HL-60/S4 (cell line): ENCODE data around the gene RPGRIP1.
"Not testable (repeated sequence)": the region's sequence is repeated elsewhere in the genome, so short reads cannot be mapped to it uniquely, and the experiment has no call there.

ENCODE experiments used
- in situ Hi-C: fragments of 300-500 bp; cut with MboI; formaldehyde crosslinking; loops from 2 replicates; pipeline ENCODE4 v1.14.3; 2022; ENCODE audit warnings: low sequenced_read_pairs

The RPGRIP1 gene

DNA sequence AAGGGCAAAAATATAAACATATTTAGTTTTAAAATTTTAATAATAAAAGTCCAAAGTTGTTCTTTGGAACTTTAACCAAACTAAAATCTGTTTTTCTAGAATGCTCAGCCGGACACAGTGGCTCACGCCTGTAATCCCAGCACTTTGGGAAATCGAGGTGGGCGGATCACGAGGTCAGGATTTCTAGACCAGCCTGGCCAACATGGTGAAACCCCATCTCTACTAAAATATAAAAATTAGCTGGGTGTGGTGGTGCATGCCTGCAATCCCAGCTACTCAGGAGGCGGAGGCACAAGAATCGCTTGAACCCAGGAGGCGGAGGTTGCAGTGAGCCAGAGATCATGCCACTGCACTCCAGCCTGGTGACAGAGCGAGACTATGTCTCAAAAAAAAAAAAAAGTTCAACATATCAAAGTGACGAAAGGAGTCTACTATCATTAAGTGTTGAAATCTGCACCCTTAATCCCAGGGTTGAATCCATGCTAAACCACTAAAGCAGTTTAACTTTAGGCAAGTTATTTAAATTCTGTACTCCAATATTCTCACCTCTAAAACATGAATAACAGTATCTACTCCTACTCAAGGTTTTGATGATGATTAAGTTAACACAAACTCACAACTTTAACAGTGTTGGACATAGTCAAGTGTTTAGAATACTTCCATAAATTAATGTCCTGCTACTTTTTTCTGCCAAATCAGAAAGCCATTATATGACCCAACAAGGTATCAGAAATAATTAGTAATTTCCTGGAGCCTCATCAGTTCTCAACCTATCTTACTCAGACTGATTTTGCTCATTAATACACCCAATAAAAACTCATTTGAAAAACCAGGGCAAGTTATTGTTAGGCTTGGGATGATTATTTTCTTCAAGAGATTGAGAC, 21.6 kb upstream of the RPGRIP1 start:
- in situ Hi-C loops: no loop called here

DNA sequence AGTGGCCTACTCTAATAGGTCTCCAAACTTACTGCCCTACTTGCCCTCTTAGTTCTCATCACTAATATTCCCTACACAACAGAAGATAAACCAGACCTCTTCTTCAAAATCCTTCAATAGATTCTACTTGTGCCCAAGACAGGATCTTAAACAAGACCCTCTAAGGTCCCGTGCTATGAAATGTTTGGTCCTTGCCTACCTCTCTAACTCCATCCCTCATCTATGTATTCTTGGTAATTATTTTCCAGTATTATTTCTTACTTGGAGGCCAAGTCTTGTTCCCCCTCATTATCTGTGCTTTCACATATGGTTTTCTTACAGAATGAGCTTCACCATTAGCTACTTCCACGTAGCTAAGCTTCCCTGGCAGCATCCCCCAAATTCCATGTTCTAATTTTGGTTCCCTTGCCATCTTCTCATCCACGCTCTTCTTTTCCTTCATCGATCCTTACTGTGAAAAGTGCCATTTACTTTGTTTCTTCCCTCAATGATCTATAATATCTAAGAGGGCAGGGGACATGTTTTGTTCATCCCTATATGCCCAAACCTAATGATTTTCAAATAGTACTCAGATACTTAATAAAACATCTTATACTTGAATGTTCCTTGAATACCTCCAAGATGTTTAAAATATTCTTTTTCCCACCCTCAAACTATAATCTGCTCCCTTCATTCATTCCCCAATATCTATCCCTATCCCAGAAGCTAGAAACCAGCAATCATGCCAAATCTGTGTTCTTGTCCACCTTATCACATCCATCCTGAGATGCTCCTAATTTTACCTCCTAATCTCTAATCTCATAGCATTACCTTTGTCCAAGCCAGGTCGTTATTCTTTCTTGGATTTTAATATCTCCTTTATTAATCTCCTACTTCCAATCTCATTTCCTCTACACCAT, 20.7 kb upstream of the RPGRIP1 start:
- in situ Hi-C loops: no loop called here

DNA sequence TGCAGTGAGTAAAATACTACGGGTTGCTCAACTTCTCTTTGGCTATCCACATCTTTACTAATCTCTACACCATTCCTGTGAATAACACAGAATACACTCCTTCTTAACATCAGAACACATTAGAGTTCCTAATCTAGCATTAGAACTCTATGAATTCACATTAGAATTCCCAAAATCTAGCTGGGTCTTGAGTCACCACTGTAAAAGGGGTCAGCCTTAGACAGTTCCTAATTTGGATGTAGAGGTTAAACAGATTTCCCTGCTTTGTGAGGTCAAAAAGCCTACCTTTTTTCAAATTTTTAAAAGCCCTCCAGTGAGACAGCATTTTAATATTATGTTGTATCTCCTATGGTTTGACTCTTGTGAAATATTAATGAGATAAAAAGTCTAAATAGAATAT, 18.1 kb upstream of the RPGRIP1 start:
- in situ Hi-C loops: no loop called here

DNA sequence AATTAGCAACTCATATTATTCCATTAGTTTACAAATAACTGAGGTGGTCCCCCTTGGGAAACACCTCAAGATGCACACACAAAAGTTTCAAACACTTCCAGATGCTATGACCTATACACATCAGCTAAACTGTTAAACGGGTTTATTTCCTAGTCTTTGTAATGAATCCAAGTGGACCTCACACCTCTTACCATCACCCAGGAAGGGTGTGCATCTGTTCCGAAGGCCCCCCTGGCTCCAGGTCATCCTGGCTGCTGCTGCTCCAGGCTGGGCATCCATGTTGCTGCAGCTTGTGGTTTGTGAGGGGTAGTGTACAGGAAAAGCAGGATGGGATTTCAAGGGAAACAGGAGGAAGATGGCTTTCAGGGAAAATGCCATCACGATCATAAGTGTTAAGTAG, 17.5 kb upstream of the RPGRIP1 start:
- in situ Hi-C loops: no loop called here

DNA sequence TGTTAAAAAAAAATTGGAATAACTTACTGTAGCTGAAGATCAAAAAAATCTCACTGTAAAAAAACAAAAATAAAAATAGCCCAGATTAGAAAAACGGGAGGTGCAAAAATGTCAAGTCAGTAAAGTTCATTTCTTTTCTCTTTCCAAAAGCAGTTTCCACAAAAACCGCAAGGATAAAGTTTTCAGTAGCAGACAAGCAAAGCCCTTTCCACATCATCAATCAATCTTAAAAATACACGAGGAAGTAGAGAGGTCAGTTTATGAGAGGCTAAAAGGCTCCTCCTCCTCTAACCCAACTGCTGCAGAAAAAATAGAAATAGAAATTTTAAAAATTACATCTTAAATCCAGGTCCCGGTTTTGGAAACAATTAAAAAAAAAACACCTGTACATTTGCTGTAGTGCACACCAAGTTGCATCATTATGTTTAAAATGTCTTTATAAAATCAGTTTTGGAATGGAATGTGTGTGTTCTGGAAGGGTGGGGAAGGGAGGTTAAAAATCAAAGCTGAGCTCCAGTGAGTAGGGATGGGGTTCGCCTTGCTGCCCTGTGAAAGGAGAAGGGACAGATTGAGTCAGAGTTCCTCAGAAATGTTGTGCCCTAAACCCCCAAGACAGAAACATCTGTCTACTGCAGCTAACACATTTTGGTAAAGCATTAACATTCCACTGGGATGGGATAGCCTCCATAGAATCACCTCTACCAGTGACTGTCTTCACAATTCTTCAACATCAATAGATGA, 16.4 kb upstream of the RPGRIP1 start:
- in situ Hi-C loops: no loop called here

DNA sequence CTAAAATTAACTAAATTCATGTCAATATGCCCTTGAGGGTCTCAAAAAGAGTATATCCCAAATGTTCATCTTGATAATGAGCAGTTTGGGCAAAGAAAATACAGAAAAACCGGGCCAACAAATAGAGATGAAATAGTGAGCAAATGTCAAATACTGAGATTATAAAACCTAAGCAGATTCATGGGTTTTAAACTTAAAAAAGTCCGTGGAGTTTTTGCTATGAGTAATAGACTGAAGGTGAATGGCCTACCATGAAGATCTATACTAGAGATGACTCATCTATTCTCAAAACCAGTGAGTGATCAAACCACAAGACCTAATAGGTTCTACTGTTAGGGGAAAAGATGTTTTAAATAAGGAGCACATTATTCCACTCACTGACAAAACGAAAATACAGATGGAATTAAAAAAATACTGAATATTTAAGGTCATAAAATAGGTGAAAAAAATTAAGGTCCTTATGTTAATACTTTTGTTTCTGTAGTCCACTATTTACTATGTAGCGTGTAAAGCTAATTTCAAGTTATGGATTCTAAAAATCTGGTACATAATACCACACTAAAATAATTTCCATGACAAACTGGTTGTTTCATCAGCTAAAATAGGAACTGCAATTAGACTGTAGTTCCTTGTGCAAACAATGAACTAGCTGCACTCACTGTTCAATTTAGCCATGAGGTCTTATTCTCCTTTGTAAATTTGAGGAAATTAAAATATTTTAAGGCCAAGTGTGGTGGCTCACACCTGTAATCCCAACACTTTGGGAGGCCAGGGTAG, 15.7 kb upstream of the RPGRIP1 start:
- in situ Hi-C loops: no loop called here

DNA sequence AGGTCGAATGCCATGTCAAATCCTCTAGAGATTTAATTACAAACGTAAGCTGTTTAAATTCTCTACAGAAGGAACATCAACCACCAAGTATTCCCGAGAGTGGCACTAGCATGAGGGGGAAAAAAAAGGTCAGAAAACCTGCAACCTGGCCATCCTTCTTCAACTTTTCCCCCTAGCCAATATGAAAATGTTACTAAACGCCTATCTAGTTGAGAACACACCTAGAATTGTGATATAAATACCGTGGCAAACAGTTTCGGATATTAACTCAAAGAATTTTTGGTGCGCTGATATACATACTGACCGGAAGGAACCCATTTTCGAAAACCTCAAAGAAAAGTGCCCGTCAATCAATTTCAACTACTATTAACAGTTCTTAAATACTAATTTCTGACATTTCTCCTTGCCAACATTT, 12.4 kb upstream of the RPGRIP1 start:
- in situ Hi-C loops: no loop called here

DNA sequence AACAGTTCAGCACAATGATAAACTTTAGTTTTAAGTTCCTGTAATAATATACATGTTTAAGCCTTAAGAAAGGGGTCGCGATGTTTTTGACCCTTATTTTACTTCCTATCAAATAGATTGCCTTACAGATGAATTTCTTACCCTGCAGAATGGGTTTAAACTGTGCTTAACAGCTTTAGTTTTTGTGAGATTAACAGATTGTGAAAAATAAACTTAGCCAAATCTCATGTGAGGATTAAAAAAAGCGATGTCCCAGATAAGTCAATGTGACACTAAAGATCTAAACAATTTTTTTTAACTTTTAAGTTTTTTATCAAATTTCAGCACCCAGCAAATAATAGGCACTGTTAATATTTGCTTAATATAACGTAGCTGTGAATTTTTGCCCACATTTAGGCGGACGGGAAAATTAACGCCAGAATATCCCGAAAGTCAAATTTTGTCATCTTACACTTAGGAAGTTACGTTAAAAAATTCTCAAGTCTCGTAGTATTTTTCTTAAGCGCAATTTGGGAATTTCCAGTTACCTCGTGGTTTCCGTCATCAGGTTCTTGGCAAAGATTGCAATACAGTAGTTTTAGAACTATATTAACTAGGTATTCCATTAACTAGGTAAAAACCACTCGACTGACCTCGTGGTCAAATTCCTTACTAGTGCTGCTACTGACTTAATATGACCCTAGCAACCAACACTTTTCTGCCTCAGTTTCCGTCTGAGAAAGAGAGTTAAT, 11.8 kb upstream of the RPGRIP1 start:
- in situ Hi-C loops: no loop called here

DNA sequence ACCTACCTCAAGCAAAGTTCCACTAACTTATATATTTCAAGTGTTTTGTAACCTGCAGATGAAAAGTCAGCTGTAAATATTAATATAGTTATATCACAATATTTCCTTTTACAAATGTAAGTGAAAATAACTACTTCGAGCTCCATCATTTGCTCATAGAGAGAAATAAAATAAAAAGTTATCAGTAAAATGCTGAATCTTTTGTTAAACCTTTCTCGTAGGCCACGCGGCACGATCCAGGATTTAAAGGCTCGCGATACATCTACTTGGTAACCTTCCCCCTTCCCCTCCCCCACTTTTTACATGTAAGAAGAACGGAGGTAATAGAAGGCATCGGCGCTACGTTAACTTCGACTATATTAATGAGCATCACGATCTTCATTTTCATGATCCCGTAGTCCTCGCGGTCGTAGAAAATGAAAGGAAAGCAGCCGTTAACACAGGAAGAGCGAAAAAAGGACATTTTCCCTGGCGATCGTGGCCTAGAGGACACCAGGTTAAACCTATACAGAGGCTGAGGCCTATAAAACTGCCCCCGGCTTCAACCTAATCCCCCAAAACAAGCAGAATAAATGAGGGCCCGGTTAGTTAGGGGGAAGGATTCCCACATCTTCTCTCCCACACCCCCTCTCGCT, 11.1 kb upstream of the RPGRIP1 start:
- in situ Hi-C loops: no loop called here

DNA sequence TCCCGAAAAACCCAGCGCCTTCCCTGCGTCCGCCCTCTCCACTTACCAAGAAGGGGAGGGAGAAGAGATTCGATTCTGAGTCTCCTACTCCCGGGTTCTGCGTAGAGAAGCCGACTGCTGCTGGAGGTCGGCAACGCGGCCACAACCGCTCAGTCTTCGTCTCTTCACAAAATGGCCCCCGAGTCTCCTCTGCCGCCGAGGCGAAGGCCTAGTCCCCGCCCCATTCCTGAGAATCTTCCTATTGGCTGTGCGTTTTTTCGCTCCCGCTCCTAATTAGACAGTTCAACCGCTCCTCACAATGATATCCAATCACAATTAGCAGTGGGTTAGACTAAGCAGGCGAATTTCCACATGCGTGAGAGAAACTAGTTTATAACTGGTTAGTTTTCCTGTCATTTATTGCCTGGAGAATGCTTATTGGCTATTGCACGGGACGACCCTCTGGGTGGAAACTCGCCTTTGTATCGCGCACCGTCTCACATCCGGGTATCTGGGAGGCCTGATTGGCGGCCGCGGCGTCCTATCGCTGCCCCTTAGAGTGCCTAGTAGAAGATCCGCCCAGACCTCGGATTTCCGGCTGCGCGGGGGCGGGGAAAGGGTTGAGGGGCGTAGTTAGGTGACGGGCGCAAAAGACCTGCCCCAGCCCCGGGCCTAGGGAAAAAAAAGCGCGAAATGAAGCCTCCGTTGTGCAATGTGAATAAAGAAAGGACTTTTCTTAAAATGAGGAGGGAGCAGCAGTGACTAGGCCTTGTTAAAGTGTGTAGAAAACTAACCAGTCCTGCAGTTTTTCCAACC, 10.4 kb upstream of the RPGRIP1 start, which contains the start of gene HNRNPC:
HNRNPC (minus strand) TSS at position 191 of the 795 bp plus-strand sequence. CDS start 35,249 bp downstream, outside the sequence.
- in situ Hi-C loops: no loop called here

DNA sequence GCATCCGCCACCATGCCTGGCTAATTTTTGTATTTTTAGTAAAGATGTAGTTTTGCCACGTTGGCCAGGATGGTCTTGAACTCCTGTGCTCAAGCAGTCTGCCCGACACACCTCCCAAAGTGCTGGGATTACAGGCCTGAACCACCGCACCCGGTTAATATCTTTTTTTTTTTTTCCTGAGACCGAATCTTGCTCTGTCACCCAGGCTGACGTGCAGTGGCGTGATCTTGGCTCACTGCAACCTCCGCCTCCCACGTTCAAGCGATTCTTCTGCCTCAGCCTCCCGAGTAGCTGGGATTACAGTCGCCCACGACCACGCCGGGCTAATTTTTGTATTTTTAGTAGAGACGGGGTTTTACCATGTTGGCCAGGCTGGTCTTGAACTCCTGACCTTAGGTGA, 7.2 kb upstream of the RPGRIP1 start:
- in situ Hi-C loops: not testable (repeated sequence)

DNA sequence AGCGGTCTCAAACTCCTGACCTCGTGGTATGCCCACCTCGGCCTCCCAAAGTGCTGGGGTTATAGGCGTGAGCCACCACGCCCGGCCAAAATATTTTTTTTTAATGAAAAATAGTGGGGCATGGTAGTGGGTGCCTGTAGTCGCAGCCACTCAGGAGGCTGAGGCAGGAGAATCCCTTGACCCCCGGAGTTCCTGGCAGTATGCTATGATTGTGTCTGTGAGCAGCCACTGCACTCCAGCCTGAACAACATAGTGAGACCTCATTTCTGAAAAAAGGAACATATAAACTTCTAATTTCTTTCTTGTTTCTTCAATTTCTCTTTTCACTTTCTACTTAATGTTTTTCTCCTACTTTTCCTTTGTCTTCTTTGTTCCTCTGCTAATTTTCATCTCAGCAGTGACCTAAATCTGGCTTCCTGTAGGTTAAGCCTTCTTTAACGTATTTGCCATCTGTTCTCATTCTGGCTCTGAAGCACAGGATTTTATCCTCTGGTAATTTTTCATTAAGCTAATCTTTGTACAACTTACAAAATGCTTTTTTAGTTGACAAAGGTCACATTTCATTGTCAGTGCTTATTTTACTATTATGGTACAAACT, 4.5 kb upstream of the RPGRIP1 start:
- in situ Hi-C loops: no loop called here

DNA sequence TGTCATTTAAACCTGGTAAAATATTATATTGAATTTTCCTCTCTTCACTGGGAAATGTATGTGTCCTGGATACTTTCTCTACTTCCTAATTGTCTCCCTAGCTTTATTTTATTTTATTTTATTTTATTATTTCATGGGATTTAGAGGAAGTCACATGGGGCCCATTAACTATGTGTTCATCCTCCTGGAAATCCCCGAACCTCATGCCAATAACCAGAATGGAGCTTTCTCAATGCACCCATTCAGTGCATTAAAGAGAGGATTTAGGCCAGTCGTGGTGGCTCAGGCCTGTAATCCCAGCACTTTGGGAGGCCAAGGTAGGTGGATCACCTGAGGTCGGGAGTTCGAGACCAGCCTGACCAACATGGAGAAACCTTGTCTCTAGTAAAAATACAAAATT, 1.3 kb upstream of the RPGRIP1 start:
- in situ Hi-C loops: no loop called here

DNA sequence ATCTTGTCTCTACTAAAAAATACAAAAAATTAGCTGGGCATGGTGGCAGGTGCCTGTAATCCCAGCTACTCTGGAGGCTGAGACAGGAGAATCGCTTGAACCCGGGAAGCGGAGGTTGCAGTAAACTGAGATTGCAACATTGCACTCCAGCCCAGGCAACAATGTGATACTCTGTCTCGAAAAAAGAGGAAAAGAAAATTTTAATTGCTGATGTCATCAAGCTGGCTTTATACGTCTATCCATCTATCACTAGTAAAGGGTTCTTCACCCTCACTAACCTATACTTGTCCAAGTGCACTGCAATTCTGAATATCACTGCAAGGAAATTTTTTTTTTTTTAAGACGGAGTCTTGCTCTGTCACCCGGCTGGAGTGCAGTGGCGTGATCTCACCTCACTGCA, 2.0 kb downstream of the RPGRIP1 start:
- in situ Hi-C loops: not testable (repeated sequence)

DNA sequence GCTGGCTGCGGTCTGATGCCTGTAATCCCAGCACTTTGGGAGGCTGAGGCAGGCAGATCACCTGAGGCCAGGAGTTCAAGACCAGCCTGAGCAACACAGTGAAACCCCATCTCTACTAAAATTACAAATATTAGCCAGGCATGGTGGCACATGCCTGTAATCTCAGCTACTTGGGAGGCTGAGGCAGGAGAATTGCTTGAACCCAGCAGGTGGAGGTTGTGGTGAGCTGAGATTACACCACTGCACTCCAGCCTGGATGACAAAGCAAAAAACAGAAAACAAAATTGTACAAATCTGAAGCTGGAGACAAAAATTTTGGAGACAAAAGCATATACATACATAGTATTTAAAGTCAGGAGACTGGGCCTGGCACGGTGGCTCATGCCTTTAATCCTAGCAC, 6.6 kb downstream of the RPGRIP1 start:
- in situ Hi-C loops: not testable (repeated sequence)

DNA sequence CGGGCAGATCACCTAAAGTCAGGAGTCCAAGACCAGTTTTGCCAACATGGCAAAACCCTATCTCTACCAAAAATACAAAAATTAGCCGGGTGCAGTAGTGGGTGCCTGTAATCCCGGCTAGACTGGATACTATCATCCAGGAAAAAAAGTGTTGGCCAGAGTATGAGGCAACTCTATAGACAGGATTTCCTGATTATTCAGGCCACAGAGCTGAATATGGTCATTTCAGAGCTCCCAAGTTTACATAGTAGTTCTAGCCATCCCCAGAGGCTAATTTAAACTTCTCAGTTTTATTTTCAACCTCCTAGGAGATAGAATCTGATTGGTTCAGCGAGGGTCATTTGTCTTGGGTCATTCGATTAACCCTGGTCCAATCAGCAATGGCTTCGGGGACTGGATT, 7.3 kb downstream of the RPGRIP1 start:
- in situ Hi-C loops: no loop called here

DNA sequence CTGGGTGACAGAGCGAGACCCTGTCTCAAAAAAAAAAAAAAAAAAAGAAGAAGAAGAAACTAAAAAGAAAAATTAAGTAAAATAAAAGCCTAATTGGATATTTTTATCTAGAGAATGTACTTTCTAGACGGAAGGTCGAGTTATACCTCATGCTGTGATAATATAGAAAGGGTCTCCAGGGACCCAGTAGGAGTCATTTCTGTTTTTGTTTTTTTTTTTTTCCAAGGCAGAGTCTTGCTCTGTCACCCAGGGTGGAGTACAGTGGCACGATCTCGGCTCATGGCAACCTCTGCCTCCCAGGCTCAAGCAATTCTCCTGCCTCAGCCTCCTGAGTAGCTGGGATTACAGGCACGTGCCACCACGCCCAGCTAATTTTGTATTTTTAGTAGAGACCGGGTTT, 14.1 kb downstream of the RPGRIP1 start:
- in situ Hi-C loops: not testable (repeated sequence)

DNA sequence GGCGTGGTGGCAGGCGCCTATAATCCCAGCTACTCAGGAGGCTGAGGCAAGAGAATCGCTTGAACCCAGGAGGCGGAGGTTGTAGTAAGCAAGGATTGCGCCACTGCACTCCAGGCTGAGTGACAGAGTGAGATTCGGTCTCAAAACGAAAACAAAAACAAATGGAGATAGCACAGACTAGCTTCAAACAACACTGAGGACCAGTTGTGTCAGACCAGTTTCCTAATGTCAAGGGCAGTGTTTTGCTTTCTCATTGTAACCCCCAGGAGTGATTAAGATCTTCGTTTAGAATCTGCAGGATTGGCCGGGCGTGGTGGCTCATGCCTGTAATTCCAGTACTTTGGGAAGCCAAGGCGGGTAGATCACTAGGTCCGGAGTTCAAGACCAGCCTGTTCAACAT, 18.5 kb downstream of the RPGRIP1 start:
- in situ Hi-C loops: no loop called here
